ENCODE measurements around the gene FGD5. TPM values are rescaled to one million over a fixed set of nuclear protein-coding genes. Genes with fewer than 3 reads are reported as not detected.

The FGD5 gene
- total RNA-seq, 2 donors from 2014 or later = not detected

DNA sequence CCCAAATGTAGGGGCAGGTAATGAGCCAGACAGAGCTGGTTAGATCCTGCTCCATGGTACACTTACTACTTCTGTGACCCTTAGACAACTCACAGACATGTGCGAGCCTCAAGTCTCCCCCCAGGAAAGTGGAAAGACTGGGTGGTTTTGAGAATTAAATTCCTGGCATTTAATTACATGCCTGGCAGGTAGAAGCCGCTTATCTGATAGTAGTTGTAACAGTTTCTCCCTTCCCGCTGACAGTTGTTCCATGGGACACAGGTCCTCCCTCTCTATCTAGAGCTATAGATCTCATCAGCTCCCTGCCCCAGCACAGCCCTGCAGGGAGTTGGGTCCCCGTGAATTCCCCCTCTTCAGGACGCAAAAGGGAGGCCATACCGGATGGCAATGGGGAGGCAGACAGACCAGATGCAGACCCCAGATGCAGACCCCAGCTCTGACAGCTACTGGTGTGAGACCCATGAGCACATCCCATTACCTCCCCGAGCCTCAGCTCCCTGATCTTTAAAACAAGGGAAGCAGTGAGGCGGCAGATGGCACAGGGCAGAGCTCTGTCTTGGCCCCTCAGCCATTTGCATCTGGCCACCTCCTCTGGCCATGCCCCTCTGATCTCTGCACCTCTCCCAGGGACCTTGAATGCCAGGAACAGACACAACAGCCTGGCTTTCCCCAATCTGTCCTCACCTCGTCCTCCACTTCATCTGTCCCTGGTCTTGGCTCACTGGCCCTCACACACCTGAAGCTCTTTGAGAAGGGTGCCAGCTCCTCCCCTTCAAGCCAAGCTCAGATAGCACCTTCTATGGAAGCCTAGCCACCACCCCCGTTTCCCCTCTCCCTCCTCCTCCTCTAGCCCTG is 94.5 kb downstream of the FGD5 start:
- H3K36me3 Mint-ChIP-seq = no peaks in the 10 kb centered on the region
- DNase-seq (ENCODE audit: low spot score in 2 of 2) (no peak), ATAC-seq (no peak)
- no peaks in the 10 kb centered on the region for H3K9me3 Mint-ChIP-seq
- H3K27ac Mint-ChIP-seq = no peak overlapping the region

DNA sequence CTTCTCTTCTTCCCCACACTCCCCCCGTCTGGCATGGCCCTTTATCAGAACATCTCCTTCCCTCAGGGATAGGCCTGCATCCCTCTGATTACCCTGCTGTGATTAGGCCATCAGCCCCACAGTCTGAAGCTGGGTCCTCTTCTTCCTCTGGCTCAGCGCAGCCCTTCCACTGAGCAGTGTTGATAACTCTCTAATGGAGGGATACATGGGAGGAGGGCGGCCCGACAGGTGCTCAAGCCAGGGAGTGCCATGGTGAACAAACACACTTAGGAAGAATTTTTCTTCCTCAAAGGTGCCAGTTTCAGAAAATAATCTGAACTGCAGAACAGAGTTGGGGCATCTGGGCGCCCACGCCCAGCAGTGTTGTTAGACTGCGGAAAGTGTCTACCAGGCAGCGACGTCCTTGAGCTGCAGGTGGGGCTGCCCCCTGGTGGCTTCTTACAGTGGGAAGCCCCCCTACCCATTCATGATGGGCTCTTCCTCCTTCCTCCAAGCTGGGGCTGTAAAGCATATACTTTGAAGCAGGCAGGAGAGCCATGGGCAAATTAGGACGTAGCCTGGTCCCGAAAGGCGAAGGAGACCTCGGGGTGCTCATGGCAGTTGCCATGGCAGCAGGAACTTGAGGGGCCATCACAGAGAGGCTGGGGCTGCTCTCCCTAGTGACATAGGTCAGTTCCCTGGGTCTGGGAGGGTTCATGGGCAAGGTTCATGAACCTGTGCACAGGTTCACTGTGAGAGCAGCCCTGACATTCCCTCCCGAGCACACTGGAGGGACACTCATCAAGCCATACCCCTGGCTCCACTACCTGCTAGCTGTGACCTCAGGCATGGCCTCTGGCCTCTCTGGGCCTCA is 95.4 kb downstream of the FGD5 start:
- no peak for DNase-seq (ENCODE audit: low spot score in 2 of 2)
- Mint-ChIP-seq H3K27ac (peak overlapping the region in 1 of 2 donors; percentile 52), H3K9me3 (no peaks in the 10 kb centered on the region), H3K36me3 (no peaks in the 10 kb centered on the region)
- ATAC-seq = no peak

DNA sequence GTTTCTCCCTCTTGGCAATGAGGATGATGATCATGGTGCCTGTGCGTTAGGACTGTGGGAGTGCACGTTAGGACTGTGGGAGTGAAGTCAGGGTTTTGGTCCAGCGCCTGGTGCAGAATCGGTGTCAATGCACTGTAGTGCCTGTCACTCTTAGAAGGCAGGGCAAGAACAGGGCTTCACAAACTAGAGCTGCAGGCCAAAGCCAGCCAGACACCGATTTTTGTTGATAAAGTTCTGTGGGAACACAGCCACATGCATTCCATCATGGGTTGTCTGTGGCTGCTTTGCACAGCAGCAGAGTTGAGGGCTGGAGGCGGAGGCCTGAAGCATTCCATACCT is 96.0 kb downstream of the FGD5 start:
- Mint-ChIP-seq H3K9me3 (no peaks in the 10 kb centered on the region), H3K36me3 (no peaks in the 10 kb centered on the region), H3K27ac (no peak overlapping the region)
- DNase-seq (ENCODE audit: low spot score in 2 of 2) (no peak), ATAC-seq (no peak)

GRCh38 chr3:14915636-14916222 is 97.0 kb downstream of the FGD5 start:
- H3K9me3 Mint-ChIP-seq = no peaks in the 10 kb centered on the region
- H3K27ac Mint-ChIP-seq = no peak overlapping the region
- ATAC-seq = peak in 1 of 2 donors; percentile 34
- DNase-seq (ENCODE audit: low spot score in 2 of 2) = no peak
- H3K36me3 Mint-ChIP-seq = no peaks in the 10 kb centered on the region

DNA sequence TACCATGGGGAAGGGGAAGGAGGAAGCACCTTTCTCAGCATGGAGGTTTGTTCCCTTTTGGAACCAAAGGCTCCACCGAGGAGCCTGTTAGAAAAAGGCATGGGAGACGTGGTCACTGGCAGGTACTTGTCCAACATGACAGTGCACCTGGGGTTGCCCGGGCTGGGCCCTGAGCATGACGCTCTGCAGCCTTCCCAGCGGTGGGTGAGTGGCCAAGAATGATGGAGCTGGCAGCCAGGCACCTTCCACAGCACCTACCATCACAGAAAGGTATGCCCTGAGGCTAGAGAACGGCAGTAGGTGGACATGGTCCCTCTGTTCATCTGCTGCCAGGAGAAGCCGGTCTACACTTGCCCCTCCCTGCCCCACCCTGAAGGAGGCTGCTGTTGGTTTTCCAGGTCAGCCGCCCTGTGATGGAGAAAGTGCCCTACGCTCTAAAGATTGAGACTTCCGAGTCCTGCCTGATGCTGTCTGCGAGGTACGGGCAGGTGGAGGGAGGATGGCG is 99.6 kb downstream of the FGD5 start:
- Mint-ChIP-seq H3K36me3 (no peaks in the 10 kb centered on the region), H3K9me3 (no peaks in the 10 kb centered on the region), H3K27ac (no peak overlapping the region)
- DNase-seq (ENCODE audit: low spot score in 2 of 2) (no peak), ATAC-seq (no peak)

GRCh38 chr3:14920536-14920935 is 101.8 kb downstream of the FGD5 start:
- Mint-ChIP-seq H3K27ac (no peak overlapping the region), H3K9me3 (no peaks in the 10 kb centered on the region), H3K36me3 (no peaks in the 10 kb centered on the region)
- DNase-seq (ENCODE audit: low spot score in 2 of 2) (no peak), ATAC-seq (peak in 1 of 2 donors; percentile 13)

DNA sequence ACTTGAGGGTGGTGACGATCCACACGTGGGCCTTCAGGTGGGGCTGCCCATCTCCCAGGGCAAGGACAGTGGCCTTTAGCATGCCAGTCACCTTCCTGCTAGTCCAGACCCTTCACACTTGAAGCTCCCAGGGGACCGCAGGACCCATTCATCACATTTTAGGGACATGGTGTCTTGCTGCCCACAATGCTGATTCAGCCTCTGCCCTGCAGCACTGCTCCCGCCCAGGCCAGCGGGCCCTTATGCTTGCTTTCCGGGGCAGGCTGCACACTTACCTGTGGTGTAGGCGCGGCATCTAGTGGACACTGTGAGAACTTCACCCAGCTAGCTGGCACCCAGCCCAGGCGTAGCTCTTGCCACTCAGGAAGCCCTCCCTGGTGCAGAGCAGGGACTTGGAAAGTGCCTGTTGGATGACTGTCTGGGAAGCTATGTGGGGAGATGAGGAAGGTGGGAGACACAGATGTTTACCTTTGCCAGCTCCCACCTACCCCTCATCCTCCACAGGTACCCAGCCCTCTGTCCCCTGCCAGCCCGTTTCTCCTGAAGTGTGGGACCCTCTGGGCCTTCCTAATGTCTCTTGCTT is 102.4 kb downstream of the FGD5 start:
- ATAC-seq = peak; percentile 87 to 93
- Mint-ChIP-seq H3K27ac (no peak overlapping the region), H3K9me3 (no peaks in the 10 kb centered on the region)

DNA sequence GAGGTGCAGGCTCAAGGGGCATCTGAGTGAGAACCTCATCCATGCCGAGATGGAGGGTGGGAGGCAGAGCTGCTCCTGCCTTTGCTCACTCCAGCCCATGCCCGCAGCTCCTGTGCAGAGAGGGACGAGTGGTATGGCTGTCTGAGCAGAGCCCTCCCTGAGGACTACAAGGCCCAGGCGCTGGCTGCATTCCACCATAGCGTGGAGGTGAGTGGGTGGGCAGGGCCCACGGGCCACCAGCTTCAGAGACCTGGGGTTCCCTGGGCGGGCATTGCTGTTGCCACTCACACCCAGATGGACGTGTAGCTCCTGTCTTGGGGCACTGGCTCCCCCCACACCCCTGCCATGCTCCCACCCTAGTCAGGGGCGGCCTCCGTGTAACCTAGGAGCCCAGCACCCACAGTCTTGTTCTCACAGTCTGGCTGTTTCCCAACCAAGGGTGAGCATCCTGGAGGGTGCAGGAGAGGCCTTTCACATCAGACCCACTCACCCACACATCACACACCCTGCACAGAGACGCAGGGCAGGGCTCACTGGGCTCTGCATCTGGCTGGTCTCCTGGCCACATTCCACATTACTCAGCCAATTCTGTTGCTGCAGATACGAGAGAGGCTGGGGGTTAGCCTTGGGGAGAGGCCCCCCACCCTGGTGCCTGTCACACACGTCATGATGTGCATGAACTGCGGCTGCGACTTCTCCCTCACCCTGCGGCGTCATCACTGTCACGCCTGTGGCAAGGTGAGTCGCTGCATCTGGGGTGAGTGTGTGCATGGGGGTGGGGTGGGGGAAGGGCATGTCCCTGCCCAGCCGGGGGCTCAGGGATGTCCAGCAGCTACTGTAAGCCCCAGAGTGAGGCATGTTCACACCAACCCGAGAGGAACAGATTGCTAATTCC is 103.3 kb downstream of the FGD5 start:
- ATAC-seq = no peak
- no peak for DNase-seq (ENCODE audit: low spot score in 2 of 2)
- H3K36me3 Mint-ChIP-seq = no peaks in the 10 kb centered on the region
- no peaks in the 10 kb centered on the region for H3K9me3 Mint-ChIP-seq
- H3K27ac Mint-ChIP-seq = no peak overlapping the region

More for the DNA sequence above, 102.4 kb downstream of the FGD5 start:
- H3K36me3 Mint-ChIP-seq = no peaks in the 10 kb centered on the region
- DNase-seq (ENCODE audit: low spot score in 2 of 2) = peak; percentile 76 to 82

- DNase-seq (ENCODE audit: low spot score in 2 of 2) (no peak), ATAC-seq (no peak)
- Mint-ChIP-seq H3K9me3 (no peaks in the 10 kb centered on the region), H3K27ac (no peak overlapping the region), H3K36me3 (no peaks in the 10 kb centered on the region)
Observed at GRCh38 chr3:14922863-14923262, 104.1 kb downstream of the FGD5 start.

DNA sequence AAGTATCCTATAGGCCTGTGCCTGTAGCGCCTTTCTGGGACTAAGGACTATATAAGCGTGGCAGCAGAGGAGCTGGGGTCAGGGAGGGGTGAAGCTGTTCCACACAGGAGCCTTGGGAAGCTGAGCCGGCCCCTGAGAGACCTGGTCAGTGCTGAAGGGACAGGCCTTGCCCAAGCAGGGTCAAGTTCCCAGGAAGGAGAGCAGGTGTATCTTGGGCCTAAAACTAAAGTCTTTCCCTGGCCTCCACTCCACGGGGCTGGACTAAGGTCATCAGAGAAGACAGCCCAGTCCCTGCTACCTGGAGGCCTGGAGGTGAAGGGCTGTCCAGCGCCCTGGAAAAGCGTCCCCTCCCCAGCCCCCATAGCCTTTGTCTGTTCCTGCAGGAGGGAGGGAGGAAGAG is 104.7 kb downstream of the FGD5 start:
- Mint-ChIP-seq H3K27ac (no peak overlapping the region), H3K9me3 (no peaks in the 10 kb centered on the region), H3K36me3 (no peaks in the 10 kb centered on the region)
- ATAC-seq = no peak
- DNase-seq (ENCODE audit: low spot score in 2 of 2) = no peak

DNA sequence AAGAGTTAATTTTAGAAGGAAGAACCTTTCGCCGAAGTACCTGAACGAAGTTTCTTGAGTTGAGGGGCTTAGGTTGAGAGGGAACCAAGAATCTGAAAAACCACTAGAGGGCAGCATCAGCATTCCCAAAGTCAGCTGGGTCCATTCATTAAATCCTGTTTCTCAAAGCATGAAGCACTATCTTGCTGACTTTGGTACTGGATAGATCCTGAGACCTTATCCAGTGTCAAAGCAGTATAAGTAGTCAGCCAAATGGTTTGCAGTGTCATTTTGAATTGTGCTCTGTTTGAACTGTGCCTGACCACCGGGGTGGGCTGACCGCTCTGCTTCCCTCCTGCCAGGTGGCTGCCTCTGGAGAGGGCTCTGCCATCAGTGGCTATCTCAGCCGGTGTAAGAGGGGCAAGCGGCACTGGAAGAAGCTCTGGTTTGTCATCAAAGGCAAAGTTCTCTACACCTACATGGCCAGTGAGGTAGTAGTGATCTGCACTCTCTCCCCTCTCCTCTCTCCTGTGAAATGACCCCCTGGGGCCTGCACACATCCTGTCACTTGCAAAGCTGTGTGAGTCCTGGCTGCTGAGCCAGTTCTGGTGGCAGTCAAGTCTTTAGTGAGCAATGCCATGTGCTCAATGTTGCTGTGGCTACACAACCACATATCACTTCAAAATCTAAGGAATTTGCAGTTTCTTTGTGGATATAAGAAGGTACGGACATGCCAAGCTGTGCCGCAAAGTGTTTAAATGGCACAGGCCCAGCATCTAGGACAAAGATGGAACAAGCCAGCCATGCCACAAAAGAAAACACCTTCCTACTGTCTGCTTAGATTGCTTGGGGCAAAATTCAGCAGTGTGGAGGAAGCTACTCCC is 107.2 kb downstream of the FGD5 start:
- no peaks in the 10 kb centered on the region for H3K9me3 Mint-ChIP-seq
- no peaks in the 10 kb centered on the region for H3K36me3 Mint-ChIP-seq
- DNase-seq (ENCODE audit: low spot score in 2 of 2) = peak in 1 of 2 donors; percentile 41
- no peak overlapping the region for H3K27ac Mint-ChIP-seq
- ATAC-seq = no peak

- DNase-seq (ENCODE audit: low spot score in 2 of 2) (no peak), ATAC-seq (no peak)
- no peaks in the 10 kb centered on the region for H3K36me3 Mint-ChIP-seq
- H3K27ac Mint-ChIP-seq = no peak overlapping the region
- H3K9me3 Mint-ChIP-seq = no peaks in the 10 kb centered on the region
Observed at GRCh38 chr3:14926592-14926991, 107.8 kb downstream of the FGD5 start.

GRCh38 chr3:14927308-14927707 is 108.5 kb downstream of the FGD5 start:
- no peaks in the 10 kb centered on the region for H3K36me3 Mint-ChIP-seq
- no peak overlapping the region for H3K27ac Mint-ChIP-seq
- H3K9me3 Mint-ChIP-seq = no peaks in the 10 kb centered on the region
- DNase-seq (ENCODE audit: low spot score in 2 of 2) (no peak), ATAC-seq (no peak)

DNA sequence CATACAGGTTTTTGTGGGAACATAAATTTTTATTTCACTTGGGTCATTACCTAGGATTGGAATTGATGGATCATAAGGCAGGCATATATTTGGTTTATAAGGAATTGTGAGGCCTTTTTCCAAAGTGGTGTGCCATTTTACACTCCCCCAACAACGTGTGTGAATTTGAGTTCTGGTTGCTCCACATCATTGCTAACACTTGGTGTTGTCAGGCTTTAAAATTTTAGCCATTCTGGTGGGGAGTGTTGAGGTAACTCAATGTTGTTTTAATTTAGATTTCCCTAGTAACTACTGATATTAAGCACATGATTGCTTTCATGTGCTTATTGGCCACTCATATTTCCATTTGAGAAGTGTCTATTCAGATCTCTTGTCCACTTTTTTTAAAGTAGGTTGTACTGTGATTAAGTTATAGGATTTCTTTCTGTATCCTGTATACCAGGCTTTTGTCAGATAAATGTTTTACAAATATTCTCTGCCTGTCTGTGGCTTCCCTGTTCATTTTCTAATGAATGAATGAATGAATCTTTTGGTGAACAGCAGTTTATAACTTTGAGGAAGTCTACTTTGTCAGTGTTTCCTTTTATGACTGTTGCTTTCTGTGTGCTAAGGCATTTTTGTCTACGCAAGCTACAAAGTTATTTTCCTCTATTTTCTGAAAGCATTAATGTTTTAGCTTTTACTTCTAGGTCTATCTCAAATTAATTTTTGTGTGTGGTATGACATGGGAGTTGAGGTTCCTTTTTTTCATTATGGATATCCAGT is 110.7 kb downstream of the FGD5 start:
- no peaks in the 10 kb centered on the region for H3K9me3 Mint-ChIP-seq
- peak overlapping the region in 1 of 2 donors; percentile 7 for H3K27ac Mint-ChIP-seq
- ATAC-seq = no peak

More for the DNA sequence above, 110.7 kb downstream of the FGD5 start:
- no peak for DNase-seq (ENCODE audit: low spot score in 2 of 2)
- H3K36me3 Mint-ChIP-seq = no peaks in the 10 kb centered on the region
